ENCODE data around the gene DSCAML1.

Gene DSCAML1

DNA sequence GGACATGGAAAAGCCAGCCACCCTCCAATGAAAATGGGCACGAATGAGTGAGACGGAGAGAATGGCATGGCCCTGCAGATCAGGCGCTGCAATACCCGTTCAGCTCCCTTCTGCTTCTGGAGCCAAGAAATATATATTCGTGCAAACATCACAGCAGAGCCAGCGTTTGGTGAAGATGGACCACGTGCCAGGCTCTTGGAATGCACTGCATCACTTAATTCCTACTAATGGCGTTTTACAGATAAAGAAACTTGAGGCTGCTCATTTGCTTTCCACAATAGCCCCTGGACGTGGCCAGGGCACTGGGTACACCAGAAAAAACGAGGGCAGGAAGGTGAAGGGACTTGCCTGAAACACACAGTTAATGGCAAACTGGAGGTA, 29.2 kb upstream of the DSCAML1 start:
- Histone ChIP-seq H4K20me1 (ENCODE audit: insufficient read depth, low read length) (no peaks in the 10 kb centered on the region), H3K9me3 (ENCODE audit: low read length) (no peaks in the 10 kb centered on the region), H3K36me3 (ENCODE audit: insufficient read depth, low read length) (no peaks in the 10 kb centered on the region), H3K4me3 (ENCODE audit: low read depth, low read length, poor library complexity, severe bottlenecking) (no peak overlapping the region), H3K27me3 (ENCODE audit: insufficient read depth, low read length) (no peaks in the 10 kb centered on the region), H3K9me2 (ENCODE audit: low read depth, low read length) (no peaks in the 10 kb centered on the region), H3K9ac (ENCODE audit: low read length) (no peak overlapping the region), H3K27ac (ENCODE audit: low read depth, low read length, poor library complexity, severe bottlenecking) (no peak overlapping the region), H2AFZ (ENCODE audit: low read length) (no peak overlapping the region), H3K4me1 (ENCODE audit: insufficient read depth, low read length, severe bottlenecking) (no peaks in the 10 kb centered on the region), H3K79me2 (ENCODE audit: insufficient read depth, low read length) (no peaks in the 10 kb centered on the region), H3K4me2 (ENCODE audit: low read length) (no peak overlapping the region), H3F3A (ENCODE audit: insufficient read depth, low read length) (no peaks in the 10 kb centered on the region)
- no peak for TF ChIP-seq EZH2 (IDR thresholded peaks at IDR 0.05; ENCODE audit: borderline replicate concordance, low read length)
- TF ChIP-seq, protein P1, sequence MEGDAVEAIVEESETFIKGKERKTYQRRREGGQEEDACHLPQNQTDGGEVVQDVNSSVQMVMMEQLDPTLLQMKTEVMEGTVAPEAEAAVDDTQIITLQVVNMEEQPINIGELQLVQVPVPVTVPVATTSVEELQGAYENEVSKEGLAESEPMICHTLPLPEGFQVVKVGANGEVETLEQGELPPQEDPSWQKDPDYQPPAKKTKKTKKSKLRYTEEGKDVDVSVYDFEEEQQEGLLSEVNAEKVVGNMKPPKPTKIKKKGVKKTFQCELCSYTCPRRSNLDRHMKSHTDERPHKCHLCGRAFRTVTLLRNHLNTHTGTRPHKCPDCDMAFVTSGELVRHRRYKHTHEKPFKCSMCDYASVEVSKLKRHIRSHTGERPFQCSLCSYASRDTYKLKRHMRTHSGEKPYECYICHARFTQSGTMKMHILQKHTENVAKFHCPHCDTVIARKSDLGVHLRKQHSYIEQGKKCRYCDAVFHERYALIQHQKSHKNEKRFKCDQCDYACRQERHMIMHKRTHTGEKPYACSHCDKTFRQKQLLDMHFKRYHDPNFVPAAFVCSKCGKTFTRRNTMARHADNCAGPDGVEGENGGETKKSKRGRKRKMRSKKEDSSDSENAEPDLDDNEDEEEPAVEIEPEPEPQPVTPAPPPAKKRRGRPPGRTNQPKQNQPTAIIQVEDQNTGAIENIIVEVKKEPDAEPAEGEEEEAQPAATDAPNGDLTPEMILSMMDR (IDR thresholded peaks at IDR 0.05; ENCODE audit: low read length), result no peak

DNA sequence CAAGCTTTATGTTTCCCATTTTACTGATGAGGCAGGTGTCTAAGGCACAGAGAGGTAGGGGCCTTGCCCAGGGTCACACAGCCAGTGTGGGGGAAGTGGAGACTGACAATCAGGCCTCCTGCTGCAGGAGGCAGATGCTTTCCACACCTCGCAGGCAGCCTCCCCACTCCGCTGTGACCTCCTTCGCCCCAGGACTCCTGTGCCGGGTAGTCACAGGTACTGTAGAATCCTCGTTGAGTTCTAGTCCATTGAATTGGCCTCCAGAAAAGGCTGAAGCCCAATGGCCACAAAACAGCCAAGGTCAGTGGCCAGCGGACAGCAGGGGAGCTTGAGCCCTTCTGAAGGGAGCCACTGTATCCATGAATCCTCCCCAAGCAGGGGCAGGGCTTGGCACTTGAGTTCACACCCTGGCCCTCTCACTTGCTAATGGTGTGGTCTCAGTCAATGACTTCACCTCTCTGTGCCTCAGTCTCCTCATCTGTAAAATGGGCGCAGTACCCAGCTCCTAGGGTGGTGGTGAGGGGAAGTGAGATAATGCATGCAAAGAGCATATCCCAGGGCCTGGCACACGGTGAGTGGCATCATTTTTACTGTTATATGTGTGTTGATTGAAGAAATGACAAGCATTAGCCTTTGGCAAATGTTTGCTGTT, 28.6 kb upstream of the DSCAML1 start:
- no peak overlapping the region for H3K4me3 ChIP-seq (ENCODE audit: low read depth, low read length, poor library complexity, severe bottlenecking)
- H3K36me3 ChIP-seq (ENCODE audit: insufficient read depth, low read length), result no peaks in the 10 kb centered on the region
- H2AFZ ChIP-seq (ENCODE audit: low read length), result no peak overlapping the region
- H3K4me2 ChIP-seq (ENCODE audit: low read length), result no peak overlapping the region
- no peaks in the 10 kb centered on the region for H3K9me3 ChIP-seq (ENCODE audit: low read length)
- TF ChIP-seq EZH2 (IDR thresholded peaks at IDR 0.05; ENCODE audit: borderline replicate concordance, low read length), result no peak
- TF ChIP-seq, protein P1 (IDR thresholded peaks at IDR 0.05; ENCODE audit: low read length), result no peak
- H3K27me3 ChIP-seq (ENCODE audit: insufficient read depth, low read length), result no peaks in the 10 kb centered on the region
- no peaks in the 10 kb centered on the region for H3F3A ChIP-seq (ENCODE audit: insufficient read depth, low read length)
- H3K4me1 ChIP-seq (ENCODE audit: insufficient read depth, low read length, severe bottlenecking), result no peaks in the 10 kb centered on the region
- no peak overlapping the region for H3K27ac ChIP-seq (ENCODE audit: low read depth, low read length, poor library complexity, severe bottlenecking)
- H3K9ac ChIP-seq (ENCODE audit: low read length), result no peak overlapping the region
- H4K20me1 ChIP-seq (ENCODE audit: insufficient read depth, low read length), result no peaks in the 10 kb centered on the region
- no peaks in the 10 kb centered on the region for H3K79me2 ChIP-seq (ENCODE audit: insufficient read depth, low read length)
- no peaks in the 10 kb centered on the region for H3K9me2 ChIP-seq (ENCODE audit: low read depth, low read length)

DNA sequence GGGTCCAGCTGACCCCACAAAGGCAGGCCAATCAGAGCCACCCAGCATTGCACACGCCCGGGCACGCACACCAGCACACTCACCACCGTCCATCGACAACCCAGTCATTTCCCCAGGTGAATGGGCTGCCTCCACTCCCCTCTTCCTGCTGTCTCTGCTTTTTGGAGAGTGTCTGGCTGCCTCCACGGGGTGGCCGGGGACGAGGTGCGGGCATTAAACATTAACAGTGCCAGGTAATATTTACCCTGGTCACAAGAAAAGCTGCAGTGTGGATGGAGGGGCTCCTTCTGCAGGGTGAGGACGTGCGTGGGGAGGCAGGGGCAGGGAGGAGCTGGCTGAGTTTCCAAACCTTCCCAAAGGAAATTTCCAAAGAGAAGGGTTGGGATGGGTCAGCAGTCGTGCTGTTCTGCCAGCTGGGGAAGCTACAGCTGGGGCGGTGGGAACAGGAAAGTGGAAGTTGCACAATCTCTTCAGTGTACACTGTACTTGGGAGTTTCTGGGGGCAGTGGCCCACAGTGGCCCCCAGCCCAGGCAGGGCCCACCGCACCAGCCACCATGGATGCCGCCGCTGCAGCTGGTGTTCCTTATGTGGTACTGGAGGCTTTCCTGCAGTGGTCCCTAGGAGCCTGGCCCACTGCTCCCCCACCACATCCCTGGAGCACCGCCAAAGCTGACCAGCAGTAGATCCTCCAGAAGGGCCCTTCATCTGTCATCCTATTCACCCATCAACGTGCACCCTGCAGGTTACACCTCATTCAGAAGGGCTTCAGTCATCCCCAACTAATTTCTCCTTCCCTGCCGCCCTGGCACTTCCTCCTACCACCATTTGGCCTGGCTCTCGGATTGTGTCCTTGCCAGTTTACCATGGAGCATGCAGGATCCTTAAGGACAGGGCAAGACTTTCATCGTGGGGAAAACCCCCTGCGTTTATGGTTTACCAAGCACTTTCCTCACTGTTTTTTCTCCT, 27.8 kb upstream of the DSCAML1 start, which contains the start of gene FXYD2:
FXYD2 (minus strand) TSS at position 174 of the 967 bp plus-strand sequence; CDS start at position 108, 66 bp downstream.
- Histone ChIP-seq H3K4me3 (ENCODE audit: low read depth, low read length, poor library complexity, severe bottlenecking) (no peak within 1 kb of the TSS), H3K27me3 (ENCODE audit: insufficient read depth, low read length) (no peaks in the 10 kb centered on the region), H3K9me3 (ENCODE audit: low read length) (no peaks in the 10 kb centered on the region), H3F3A (ENCODE audit: insufficient read depth, low read length) (no peaks in the 10 kb centered on the region), H2AFZ (ENCODE audit: low read length) (no peak within 1 kb of the TSS), H3K4me2 (ENCODE audit: low read length) (no peak within 1 kb of the TSS), H3K27ac (ENCODE audit: low read depth, low read length, poor library complexity, severe bottlenecking) (no peak within 1 kb of the TSS), H3K79me2 (ENCODE audit: insufficient read depth, low read length) (no peaks in the 10 kb centered on the region), H3K9me2 (ENCODE audit: low read depth, low read length) (no peaks in the 10 kb centered on the region), H4K20me1 (ENCODE audit: insufficient read depth, low read length) (no peaks in the 10 kb centered on the region), H3K9ac (ENCODE audit: low read length) (no peak within 1 kb of the TSS), H3K4me1 (ENCODE audit: insufficient read depth, low read length, severe bottlenecking) (no peaks in the 10 kb centered on the region), H3K36me3 (ENCODE audit: insufficient read depth, low read length) (no peaks in the 10 kb centered on the region)
- no peak for TF ChIP-seq EZH2 (IDR thresholded peaks at IDR 0.05; ENCODE audit: borderline replicate concordance, low read length)
- TF ChIP-seq, protein P1 (IDR thresholded peaks at IDR 0.05; ENCODE audit: low read length), result no peak

Measured in OCI-LY1 (cell line).